ENCODE measurements around the gene MEOX2. TPM values are rescaled to one million over a fixed set of nuclear protein-coding genes. Genes with fewer than 3 reads are reported as not detected.

The MEOX2 gene
- polyA plus RNA-seq, 1 of the 3 experiments (the other 2 are of a cell fraction), result not detected

- TF ChIP-seq ZBTB33 (IDR thresholded peaks at IDR 0.05; ENCODE audit: borderline replicate concordance, low read depth), result no peak
- no peak for TF ChIP-seq CTCF (IDR thresholded peaks at IDR 0.05)
- TF ChIP-seq USF1 (IDR thresholded peaks at IDR 0.05; ENCODE audit: borderline replicate concordance, low read depth), result no peak
Measured at GRCh38 chr7:15628876-15629275, 57.6 kb downstream of the MEOX2 start (continued).

- no peak overlapping the region for H3K4me3 ChIP-seq (ENCODE audit: low read depth in 2 of 2, low read length in 1 of 2)
- H3F3A ChIP-seq (replicated peaks; ENCODE audit: insufficient read depth), result no peaks in the 10 kb centered on the region
- H3K27me3 ChIP-seq (ENCODE audit: insufficient read depth), result no peaks in the 10 kb centered on the region
- H3K9me2 ChIP-seq, result no peaks in the 10 kb centered on the region
- no peaks in the 10 kb centered on the region for H3K9me3 ChIP-seq
- DNase-seq, result no peak
- ChIA-PET CTCF (interaction anchor here (1.0 kb wide), 1 partner anchor 19 kb away, joined by 3 read pairs; no protein-coding TSS in a partner anchor), POLR2A (no interaction called here)
- no peaks in the 10 kb centered on the region for H3K4me1 ChIP-seq (ENCODE audit: control insufficient read depth in 1 of 2, insufficient read depth in 2 of 2, low read depth in 1 of 2, low read length in 1 of 2)
- TF ChIP-seq TAF1 (IDR thresholded peaks at IDR 0.05; ENCODE audit: borderline replicate concordance, low read depth, low read length) (no peak), YY1 (IDR thresholded peaks at IDR 0.05; ENCODE audit: low read depth) (no peak), ELF1 (IDR thresholded peaks at IDR 0.05) (no peak), PBX3 (IDR thresholded peaks at IDR 0.05) (no peak), FOSL2 (IDR thresholded peaks at IDR 0.05; ENCODE audit: borderline replicate concordance, low read depth) (no peak), USF2 (IDR thresholded peaks at IDR 0.05; ENCODE audit: borderline replicate concordance, low read depth, low read length) (no peak), MEF2A (IDR thresholded peaks at IDR 0.05; ENCODE audit: borderline replicate concordance, low read depth) (no peak), MAX (IDR thresholded peaks at IDR 0.05; ENCODE audit: low read depth) (no peak), RXRA (IDR thresholded peaks at IDR 0.05; ENCODE audit: borderline replicate concordance, low read depth) (no peak), IRF3 (IDR thresholded peaks at IDR 0.05; ENCODE audit: low read depth, low read length) (no peak), FOXM1 (IDR thresholded peaks at IDR 0.05; ENCODE audit: low read depth) (no peak)
- no peaks in the 10 kb centered on the region for H4K20me1 ChIP-seq (ENCODE audit: insufficient read depth)
- no peak overlapping the region for H2AFZ ChIP-seq (ENCODE audit: low read depth)
- H3K4me2 ChIP-seq, result no peak overlapping the region
- H3K9ac ChIP-seq, result no peak overlapping the region
- WGBS (ENCODE audit: low lambda C conversion rate), result 0% methylated on average over 1 of the region's 1 CpG
- no peak overlapping the region for H3K27ac ChIP-seq (ENCODE audit: low read depth in 2 of 2, low read length in 1 of 2)
- no peaks in the 10 kb centered on the region for H3K36me3 ChIP-seq (replicated peaks in 1 of 2; ENCODE audit: control insufficient read depth in 1 of 2, insufficient read depth in 2 of 2, low read length in 1 of 2)
- no peaks in the 10 kb centered on the region for H3K79me2 ChIP-seq (ENCODE audit: insufficient read depth)
Measured at GRCh38 chr7:15626041-15626440, 60.4 kb downstream of the MEOX2 start.

Data from SK-N-SH (cell line).